ENCODE results near the gene INKA1. TPM values are rescaled to one million over a fixed set of nuclear protein-coding genes. Genes with fewer than 3 reads are reported as not detected.

The INKA1 gene
- total RNA-seq, 2 experiments from 2014 or later: 7.9 to 12.8 TPM

- intact Hi-C loops (cut with micrococcal nuclease; ENCODE audit: unreplicated experiment): no loop called here
- Histone ChIP-seq H2AFZ (ENCODE audit: low read length) (no peak overlapping the region), H3K79me2 (ENCODE audit: insufficient read depth, low read depth, low read length) (no peaks in the 10 kb centered on the region), H3K4me2 (ENCODE audit: low read length) (no peak overlapping the region), H3K27ac (ENCODE audit: low read depth, low read length, poor library complexity, severe bottlenecking) (no peak overlapping the region), H4K20me1 (ENCODE audit: insufficient read depth, low read length) (no peaks in the 10 kb centered on the region), H3K4me1 (ENCODE audit: insufficient read depth, low read length, poor library complexity, severe bottlenecking) (peaks cover 15% of the 10 kb centered on the region), H3K9me2 (ENCODE audit: insufficient read depth, low read length) (no peaks in the 10 kb centered on the region), H3K36me3 (ENCODE audit: insufficient read depth, low read length) (no peaks in the 10 kb centered on the region), H3K9me3 (ENCODE audit: low read length) (no peaks in the 10 kb centered on the region), H3K4me3 (ENCODE audit: low read depth, low read length, poor library complexity, severe bottlenecking) (no peak overlapping the region)
- TF ChIP-seq CTCF (conservative IDR thresholded peaks at IDR 0.05; ENCODE audit: low read length) (no peak), EZH2phosphoT487 (IDR thresholded peaks at IDR 0.05; ENCODE audit: borderline replicate concordance, low read depth, low read length) (no peak)
- DNase-seq (ENCODE audit: low spot score): no peak
- no TSS peak for BruUV-seq (replicated peaks)
- ChIA-PET POLR2A (no interaction called here), CTCF (ENCODE audit: unreplicated experiment) (no interaction called here)
Observed at GRCh38 chr3:49793486-49794085, 9.5 kb upstream of the INKA1 start.

- H3K4me1 ChIP-seq (ENCODE audit: insufficient read depth, low read length, poor library complexity, severe bottlenecking): peaks cover 13% of the 10 kb centered on the region
- intact Hi-C loops (cut with micrococcal nuclease; ENCODE audit: unreplicated experiment): no loop called here
- no peaks in the 10 kb centered on the region for H3K9me3 ChIP-seq (ENCODE audit: low read length)
- no peaks in the 10 kb centered on the region for H3K9me2 ChIP-seq (ENCODE audit: insufficient read depth, low read length)
- H3K79me2 ChIP-seq (ENCODE audit: insufficient read depth, low read depth, low read length): no peaks in the 10 kb centered on the region
- ChIA-PET CTCF (ENCODE audit: unreplicated experiment) (no interaction called here), POLR2A (interaction anchor here (1.2 kb wide), 1 partner anchor 44 kb away, joined by 3 read pairs; no protein-coding TSS in a partner anchor)
- TF ChIP-seq CTCF (conservative IDR thresholded peaks at IDR 0.05; ENCODE audit: low read length) (no peak), EZH2phosphoT487 (IDR thresholded peaks at IDR 0.05; ENCODE audit: borderline replicate concordance, low read depth, low read length) (no peak)
- no peak overlapping the region for H3K4me3 ChIP-seq (ENCODE audit: low read depth, low read length, poor library complexity, severe bottlenecking)
- H4K20me1 ChIP-seq (ENCODE audit: insufficient read depth, low read length): no peaks in the 10 kb centered on the region
- H2AFZ ChIP-seq (ENCODE audit: low read length): no peak overlapping the region
- no peak for DNase-seq (ENCODE audit: low spot score)
- no TSS peak for BruUV-seq (replicated peaks)
- H3K27ac ChIP-seq (ENCODE audit: low read depth, low read length, poor library complexity, severe bottlenecking): no peak overlapping the region
- no peak overlapping the region for H3K4me2 ChIP-seq (ENCODE audit: low read length)
- no peaks in the 10 kb centered on the region for H3K36me3 ChIP-seq (ENCODE audit: insufficient read depth, low read length)
Observed at GRCh38 chr3:49794431-49794830, 8.6 kb upstream of the INKA1 start.
